COLO829 (cell line): ENCODE results near the gene TMEM80.
"Not testable (repeated sequence)": the region's sequence is repeated elsewhere in the genome, so short reads cannot be mapped to it uniquely, and the experiment has no call there.

ENCODE experiments used
- DNase-seq: peaks from one replicate; pipeline ENCODE4 v3.0.0; 2012; ENCODE audit warnings: low spot score

TMEM80 gene

DNA sequence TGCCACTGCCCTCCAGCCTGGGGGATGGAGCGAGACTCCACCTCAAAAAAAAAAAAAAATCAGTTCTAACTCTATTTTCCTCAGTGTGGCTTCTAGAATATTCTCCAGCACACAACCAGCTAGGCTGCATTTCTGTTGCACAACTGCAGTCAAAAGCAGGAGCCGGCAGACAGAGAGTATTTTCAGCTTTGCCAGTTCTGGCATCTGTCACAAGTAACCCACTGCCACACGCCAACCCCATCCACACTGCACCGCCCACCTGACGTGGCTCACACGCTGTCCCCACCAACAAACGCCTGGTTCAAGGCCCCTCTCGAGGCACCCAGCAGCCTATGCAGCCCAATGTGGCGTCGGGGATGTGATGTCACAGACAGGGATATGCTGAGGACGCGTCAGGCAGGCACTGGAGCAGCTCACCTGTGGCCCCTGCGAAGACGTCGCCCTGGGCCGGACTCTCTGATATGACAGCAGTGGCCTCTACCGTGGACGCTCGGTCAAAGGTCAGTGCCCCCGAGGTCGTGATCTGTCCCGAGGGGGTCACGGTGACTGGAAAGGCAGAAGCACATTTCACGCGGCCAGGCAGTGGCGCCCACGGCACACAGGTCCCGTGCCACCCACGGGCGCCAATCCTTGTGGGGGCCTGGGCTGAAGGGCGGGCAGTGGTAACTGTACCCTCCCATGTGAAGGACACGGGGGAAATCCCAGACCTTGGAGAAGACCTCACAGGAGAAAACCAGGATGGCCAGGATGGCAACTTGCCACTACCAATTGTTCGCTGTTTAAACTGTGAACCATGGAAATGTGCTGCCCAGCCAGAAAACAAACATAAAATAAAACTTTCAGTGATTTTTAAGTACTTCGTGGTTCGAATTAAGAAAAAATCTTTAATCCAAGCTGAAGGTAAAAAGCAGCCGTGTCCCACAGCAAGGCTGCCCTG is 16.1 kb upstream of the TMEM80 start:
- DNase-seq: no peak

DNA sequence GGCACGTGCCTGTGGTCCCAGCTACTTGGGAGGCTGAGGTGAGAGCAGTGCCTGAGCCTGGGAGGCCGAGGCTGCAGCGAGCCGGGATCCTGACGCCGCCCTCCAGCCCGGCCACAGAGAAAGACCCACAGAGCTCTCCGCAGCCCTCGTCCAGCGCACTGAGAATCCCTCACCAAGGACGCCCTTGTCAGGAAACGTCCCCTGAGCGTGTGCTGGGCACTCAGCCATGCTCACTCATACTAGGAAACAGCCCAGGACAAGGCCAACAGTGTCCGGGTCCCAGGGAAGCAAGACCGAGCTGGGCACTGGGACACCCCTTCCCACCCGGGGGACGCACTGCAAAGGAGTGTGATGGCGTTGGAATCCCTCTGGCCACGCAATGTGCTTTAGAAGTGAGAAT is 15.1 kb upstream of the TMEM80 start:
- DNase-seq: no peak

DNA sequence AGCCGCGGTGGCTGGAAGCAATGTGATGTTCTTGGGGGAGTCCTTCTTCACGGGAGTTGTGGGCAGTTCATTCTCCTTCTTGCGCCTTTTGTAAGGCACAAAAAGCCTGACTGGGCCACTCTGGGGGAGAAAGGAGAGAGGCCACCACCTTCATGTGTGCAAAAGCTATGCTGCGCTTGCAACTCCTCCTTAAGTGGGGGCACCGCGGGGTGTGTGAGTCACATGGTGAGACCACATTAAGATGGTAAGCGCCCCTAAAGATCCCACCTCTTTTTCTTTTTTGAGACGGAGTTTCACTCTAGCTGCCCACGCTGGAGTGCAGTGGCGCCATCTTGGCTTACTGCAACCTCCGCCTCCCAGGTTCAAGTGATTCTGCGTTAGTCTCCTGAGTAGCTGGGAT is 14.6 kb upstream of the TMEM80 start:
- no peak for DNase-seq

DNA sequence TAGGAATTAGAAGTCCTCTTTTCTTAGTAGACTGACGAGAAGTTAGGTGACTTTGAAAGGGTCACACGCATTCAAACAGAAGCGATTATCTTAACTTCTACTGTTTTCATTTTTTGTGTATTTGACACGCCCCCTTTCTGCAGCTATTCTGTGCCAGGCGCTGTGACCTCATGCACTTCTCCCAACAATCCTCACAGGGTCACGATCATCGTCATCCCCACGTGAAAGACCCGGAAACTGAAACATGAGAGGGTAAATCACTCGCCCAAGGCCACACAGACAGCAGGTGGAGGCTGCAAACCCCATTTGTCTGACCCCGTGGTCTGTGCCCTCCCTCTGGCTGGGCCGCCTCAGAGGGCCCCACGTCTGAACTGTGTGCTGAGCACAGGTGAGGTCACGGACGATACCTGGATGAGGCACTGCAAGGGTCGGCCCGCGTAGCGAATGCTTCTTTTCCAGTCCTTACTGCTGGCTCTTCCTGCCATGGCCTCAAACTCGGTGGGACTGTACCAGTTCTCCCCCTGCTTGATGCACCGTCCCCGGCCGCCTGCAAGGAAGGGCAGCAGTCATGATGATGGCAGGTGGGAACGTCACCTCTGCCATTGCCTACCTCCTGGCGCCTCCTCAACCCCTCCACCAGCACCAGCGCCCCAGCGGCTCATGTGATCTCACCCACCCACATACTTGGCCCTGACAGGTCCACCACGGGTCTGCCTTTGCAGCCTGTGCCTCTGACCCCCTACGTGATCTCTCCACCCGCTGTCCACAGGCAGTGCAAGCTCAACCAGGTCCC is 9.0 kb upstream of the TMEM80 start:
- no peak for DNase-seq

DNA sequence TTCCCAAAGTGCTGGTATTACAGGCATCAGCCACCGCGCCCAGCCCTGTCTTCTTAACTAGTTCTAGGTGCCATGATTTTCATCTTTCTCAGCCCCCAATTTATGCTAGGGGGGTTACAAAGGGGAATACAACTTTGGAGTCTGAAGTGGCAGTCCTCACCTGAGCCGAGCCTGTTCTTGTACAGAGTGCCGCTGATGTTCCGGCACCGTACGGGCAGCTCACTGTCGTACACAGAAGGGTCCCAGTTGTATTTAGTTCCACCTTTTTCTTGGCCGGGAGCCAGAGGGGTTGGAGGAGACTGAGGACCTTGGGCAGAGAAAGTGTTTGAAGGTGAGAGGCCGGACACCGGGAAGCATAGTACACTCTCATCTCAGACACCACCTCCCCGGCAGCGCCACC is 7.9 kb upstream of the TMEM80 start:
- DNase-seq: no peak

DNA sequence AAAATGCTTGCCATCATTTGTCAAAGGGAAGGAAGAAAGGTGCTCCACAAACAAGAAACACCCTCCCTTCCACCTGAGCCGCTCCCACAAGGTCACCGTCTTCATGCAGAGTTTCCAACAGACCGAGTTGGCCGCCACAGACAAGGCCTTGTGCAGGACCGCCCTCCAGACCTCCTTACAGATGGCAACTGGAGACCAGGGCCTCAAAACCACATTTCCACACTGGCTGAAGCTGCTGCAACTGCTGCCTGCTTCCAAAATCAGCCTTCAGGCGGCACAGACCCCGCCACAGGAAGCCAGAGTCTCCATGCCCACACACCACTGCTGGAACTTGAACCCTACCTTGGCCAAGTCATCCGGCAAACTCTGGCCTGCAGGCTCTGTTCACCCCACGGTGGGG is 6.9 kb upstream of the TMEM80 start:
- DNase-seq: no peak

DNA sequence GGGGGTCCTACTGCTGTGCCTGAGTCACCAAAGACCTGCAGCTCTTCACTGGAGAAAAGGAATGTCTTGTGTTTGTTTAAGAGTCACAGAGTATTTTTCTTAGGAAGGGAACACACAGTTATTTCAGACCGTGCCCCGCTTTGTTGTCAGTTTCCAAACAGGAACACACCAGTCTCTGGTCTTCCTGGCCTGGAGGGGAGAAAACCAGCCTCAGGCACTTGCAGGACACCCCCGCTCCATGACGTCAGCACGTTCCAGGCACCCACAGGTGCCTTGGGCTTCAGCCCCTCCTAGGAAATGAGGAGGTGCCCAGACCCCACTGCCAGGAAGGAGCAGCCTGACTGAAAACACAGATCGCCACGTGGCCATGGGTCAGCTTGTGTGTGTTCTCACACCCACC is 6.0 kb upstream of the TMEM80 start:
- DNase-seq: no peak

DNA sequence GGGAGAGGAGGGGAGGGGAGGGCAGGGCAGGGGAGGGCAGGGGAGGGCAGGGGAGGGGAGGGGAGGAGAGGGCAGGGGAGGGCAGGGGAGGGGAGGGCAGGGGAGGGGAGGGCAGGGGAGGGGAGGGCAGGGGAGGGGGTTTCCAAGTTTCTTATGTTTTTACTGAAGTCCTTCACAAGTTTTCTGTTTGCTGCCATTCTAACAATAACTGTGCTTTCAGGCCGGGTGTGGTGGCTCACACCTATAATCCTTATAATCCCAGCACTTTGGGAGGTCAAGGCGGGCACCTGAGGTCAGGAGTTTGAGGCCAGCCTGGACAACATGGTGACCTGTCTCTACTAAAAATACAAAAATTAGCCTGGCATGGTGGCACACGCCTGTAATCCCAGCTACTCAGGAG is 5.4 kb upstream of the TMEM80 start:
- not testable (repeated sequence) for DNase-seq

DNA sequence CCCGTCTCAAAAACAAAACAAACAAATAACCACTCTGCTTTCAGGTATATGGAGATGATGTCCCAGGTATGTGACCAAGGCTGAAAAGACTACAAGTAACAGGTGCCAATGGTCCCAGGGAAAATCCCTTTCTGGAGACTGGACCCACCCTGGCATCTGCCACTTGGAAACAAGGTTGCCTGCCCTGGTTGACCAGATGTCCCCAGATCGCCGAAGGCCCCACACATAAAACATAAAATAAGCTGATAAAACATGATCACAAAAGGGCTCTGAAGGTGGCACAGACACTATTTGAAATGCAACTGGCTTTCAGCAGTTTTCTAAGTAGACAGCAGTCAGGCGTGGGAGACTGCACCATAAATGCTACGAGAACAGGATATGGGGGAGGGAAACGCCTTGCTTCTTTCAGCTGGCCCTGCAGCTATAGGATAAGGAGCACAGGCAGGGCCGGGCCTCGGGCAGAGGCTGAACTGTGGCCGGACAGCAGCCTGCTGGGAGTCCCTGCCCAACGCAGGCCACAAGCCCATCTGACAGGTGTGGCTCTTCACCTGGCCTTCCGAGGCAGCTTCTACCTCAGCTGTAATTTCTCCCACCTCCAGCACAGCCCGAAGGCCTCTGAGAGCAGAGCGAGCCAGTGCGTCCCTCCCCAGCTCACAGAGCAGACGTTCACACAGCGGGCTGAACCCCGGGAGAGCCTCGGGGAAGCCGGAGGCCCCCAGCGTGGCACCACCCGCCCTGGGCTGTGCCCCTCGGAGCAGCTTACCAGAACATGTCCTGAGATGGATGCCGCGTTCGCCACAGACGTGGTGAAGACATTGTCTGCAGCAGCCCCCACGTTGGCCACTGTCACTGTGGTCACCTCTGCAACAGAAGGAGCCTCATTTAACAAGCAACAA is 4.6 kb upstream of the TMEM80 start:
- DNase-seq: no peak

DNA sequence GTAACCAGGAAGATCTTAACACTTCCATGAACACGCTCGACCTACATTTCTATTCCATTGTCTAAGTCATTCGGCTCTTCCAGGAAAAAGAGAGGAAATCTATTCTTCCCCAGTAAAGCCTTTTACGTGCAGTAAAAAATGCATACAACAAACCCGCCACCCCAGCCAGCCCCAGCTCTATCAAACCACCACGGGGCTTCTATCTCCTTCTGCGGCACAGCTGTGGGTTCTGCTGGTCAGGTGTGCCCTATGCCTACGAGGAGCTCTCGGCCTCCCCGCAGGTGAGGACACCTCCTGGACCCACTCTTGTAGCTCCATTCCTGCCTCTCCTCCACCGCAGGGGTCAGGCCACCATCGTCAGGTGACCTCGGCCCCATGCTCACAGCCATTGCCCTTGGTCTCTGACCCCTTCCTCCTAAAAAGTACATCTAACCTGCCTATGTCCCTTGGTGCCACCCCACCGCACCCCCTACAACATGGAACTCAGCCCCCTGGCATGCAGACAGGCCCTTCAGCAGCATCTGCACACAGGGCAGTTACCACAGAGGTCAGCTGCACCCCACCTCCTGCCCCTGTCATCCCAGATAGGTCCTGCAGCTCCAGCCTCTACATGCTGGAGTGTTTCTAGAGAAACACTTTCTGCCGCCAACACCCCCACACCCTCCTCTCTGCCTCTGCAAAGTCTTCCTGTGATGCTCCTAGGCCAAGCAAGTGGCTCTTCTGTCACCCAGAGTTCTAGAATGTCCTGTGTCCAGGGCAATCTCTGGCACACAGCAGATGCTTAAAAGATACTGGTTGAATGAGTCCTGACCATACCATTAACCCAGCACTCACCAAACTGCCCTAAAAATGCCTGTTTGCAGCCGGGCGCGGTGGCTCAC is 3.7 kb upstream of the TMEM80 start:
- no peak for DNase-seq

DNA sequence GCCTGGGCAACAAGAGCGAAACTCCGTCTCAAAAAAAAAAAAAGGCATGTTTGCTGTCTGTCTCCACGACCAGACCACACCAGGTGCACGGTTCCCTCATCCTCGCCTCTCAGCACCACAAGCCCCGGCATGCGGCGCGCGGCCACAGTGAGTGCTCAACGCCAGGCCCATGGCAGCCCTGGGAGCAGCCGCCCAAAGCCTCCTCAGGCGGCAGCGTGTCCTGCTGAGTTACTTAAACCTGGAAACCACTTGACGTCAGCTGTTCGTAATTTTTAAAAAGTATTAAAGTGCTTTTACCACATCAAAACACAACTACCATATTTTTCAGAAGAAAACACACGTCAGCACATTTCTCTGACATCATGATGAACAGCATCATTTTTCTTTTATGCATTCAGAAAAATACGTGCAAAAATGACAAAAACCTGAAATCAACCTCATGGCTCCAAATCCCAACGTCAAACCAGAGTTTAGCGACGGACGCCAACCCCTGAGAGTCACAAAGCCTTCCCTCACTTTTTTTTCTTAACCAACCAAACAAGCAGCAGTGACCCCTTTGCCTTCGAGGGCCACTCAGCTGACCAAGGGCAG is 2.7 kb upstream of the TMEM80 start:
- no peak for DNase-seq

DNA sequence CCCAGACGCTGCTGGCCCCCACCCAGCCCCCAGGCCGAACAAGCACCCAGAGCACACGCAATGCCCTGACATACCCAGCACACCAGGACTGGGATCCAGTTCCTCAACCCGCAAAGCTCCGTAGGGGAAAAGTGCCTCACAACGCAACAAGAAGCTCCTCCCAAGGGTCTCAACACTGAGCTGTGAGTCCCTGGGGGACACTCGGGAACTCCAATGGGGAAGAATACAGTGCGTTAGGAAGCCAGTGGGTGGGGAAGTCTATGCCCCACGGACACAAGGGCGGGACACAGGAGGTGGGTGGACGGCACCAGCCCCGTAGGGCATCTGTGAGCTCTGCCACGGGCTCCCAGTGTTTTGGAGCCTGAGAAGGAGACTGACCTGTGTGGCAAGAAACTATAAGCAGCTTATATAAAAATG is 2.2 kb upstream of the TMEM80 start:
- no peak for DNase-seq

DNA sequence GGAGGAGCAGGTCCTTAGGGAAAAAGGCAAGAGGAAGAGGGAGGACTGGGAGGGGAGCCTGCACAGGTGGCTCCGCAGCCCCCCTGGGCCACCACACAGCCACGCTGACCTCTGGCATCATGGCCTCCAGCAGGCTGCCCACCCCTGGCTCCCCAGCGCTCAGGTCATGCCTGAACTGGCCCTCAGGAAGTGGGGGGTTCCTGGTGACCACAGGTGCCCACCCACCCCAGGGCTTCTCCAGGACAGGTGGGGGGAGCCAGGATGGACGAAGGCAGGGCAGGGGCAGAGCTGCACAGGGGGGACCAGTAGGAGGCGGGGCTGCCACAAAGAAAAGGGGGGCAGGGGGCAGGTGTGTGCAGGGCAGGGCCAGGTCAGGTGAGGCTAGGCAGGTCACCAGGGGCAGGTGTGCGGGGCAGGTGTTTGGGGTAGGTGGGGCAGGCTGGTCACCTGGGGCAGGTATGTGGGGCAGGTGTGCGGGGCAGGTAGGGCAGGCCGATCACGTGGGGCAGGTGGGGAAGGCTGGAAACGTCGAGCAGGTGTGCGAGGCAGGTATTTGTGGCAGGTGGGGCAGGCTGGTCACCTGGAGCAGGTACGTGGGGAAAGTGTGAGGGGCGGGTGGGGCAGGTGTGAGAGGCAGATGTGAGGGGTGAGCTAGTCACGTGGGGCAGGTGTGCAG is 1.6 kb upstream of the TMEM80 start:
- DNase-seq: no peak

DNA sequence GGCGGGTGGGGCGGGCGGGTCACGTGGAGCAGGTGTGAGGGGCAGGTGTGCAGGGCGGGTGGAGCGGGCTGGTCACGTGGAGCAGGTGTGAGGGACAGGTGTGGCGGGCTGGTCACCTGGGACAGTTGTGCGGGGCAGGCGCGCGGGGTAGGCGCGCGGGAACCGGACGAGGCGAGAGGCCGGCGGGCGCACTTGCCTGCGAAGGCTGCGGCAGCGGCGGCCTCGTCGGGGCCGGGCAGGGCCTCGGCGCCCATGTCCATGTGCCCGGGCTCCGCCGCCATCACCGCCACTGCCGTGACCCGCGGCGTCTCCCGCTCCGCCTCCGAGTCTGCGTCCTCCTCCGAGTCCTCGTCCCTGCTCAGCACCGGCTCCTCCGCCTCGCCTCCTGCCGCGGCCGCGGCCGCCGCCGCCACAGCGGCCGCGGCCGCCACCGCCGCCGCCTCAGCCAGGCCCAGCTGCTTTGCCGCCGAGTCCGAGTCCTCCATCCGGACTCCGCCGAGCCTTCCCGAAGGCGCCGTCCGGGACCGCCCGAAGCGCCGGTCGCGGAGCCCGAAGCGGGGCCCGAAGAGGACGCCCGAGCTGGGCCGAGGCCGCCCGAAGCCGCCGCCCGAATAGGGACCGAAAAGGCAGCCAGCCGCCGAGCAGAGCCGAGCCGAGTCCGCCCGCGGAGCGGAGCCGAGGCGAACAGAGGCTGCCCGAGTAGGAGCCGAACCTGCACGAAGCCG is 891 bp upstream of the TMEM80 start, which contains the start of gene DEAF1:
TSS of gene DEAF1 (minus strand) at position 660 of the 725 bp plus-strand sequence. CDS start at position 485, 175 bp downstream.
- DNase-seq: peak; percentile 88

DNA sequence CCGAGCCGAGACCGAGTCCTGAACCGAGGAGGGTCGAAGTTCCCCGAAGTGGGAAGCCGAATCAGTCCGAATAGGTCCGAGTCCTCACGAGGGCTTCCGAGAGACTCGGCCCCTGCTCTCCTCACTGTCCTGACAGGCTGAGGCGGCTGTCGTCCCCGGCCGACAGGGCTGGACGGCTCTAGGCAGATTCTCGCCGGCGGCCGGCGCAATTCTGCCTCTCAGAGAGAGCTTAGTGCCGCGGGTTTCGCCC is 403 bp upstream of the TMEM80 start:
- DNase-seq: no peak

DNA sequence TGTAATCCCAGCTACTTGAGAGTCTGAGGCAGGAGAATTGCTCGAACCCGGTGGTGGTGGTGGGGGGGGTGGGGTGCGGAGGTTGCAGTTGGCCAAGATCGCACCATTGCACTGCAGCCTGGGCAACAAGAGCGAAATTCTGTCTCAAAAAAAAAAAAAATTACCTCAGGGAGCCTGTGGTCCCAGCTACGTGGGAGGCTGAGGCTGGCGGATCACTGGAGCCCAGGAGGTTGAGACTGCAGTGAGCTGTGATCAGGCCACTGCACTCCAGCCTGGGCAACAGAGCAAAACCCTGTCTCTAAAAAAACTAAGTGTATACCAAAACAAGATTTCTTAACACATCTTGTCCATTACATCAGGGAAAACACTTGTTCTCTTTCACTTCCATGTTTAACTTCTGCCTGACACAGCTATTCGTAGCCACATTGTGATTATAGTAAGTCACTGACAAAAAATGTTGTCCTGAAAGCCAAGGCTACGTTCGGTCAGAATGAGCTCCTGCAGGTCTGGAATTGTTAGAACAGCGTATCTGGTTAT is 1.4 kb downstream of the TMEM80 start:
- DNase-seq: no peak

DNA sequence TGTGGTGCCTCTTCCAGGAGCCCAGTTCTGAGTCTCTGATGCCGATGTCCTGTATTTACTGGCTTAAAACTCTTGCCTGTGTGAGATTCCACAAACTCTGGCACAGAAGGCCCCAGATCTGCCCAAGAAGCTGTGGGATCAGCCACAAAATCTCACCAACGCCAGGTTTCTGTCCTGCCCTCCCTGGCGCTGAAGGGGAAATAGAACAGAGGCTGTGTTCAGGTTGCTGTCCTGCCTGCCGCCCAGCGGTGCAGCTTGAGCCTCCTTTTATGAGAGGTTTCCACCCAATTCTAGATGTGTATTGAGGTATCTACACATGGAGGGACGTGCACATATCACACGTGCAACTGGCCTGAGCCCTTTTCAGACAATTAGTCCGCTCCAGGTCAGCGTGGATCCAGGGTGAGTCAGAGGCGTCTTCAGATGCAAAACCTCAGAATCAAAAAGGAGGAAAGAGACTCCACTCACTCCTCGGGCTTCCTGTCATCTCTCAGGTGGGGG is 2.2 kb downstream of the TMEM80 start:
- DNase-seq: no peak

DNA sequence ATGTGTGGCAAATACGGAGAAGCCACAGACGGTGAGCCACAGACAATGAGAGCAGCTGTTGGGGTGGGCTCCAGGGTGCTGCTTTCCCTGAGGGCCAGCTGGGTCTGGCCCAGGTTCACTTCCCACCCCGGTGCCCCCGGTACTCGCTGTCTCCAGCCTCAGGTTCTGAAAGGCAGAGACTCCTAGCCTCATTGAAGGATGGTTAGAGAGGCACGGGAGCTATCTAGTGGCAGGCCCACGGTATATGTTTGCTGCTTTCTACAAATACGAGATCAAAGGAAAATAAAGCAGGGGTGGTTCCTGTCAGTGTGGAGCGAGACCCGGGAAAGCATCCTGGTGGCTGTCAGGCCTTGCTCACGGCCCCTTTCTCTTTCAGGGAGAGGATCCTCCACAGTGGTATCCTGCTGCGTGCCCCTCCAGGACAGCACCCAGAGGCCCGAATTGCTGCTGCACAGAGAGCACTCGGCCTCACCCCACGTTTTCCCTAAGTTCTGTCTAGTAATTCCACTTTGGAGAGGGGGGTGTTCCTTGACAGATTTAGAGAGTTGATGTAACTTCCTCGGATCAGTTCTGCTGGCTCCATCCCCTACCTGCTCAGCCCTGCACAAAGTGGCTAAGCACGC is 3.0 kb downstream of the TMEM80 start:
- no peak for DNase-seq

DNA sequence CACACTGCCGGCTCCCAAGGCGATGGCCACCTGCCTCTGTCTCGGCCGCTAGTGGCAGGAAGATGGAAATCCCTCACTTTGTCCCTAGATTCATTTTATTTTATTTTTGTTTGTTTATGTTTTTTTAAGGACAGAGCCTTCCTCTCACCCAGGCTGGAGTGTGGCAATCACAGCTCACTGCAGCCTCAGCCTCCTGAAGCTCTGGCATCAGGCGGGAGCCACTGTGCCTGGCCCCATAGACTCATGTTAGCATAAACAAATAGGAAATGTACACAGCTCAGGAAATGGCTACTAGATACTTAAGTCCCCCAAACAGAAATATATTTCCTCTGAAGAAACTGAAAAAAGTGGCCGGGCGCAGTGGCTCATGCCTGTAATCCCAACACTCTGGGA is 3.5 kb downstream of the TMEM80 start:
- DNase-seq: no peak
